OCI-LY7 (cell line): ENCODE results near the gene EBF3. TPM values are rescaled to one million over a fixed set of nuclear protein-coding genes. Genes with fewer than 3 reads are reported as not detected.

ENCODE experiments used
- BruUV-seq: library from RNA; stranded (reverse); fragments of 400-500 nt; replicated peaks from 2 replicates; lab custom pipeline; 2021; lab: Mats Ljungman, UMichigan
- CTCF ChIA-PET: fragments of 300-600 bp; sonication (Branson Sonifier 250); formaldehyde crosslinking; loops from one replicate; lab custom pipeline; 2022; ENCODE audit warnings: antibody characterized with exemption; ENCODE audit not compliant: unreplicated experiment; lab: Charles Lee
- POLR2A ChIA-PET: fragments of 300-600 bp; sonication (Branson Sonifier 250); formaldehyde crosslinking; loops from one replicate; lab custom pipeline; 2022; ENCODE audit warnings: antibody characterized with exemption; lab: Charles Lee
- DNase-seq: peaks from one replicate; pipeline ENCODE4 v3.0.0-alpha.2; 2015; ENCODE audit warnings: low spot score
- H2AFZ ChIP-seq: fragments of 200-600 bp; sonication (generic), shearing (Covaris generic); 2 replicates; pipeline ENCODE4 v1.6.1; 2014; ENCODE audit warnings: mild to moderate bottlenecking, antibody characterized with exemption, low read length, moderate library complexity
- H3K27ac ChIP-seq: fragments of 200-600 bp; sonication (generic); 2 replicates; pipeline ENCODE4 v1.5.1; 2014; ENCODE audit warnings: mixed run types, low read depth, mild to moderate bottlenecking, moderate library complexity, low read length, inconsistent platforms; ENCODE audit not compliant: poor library complexity, severe bottlenecking
- H3K36me3 ChIP-seq: fragments of 200-600 bp; sonication (generic); 2 replicates; pipeline ENCODE4 v1.6.1; 2014; ENCODE audit warnings: mild to moderate bottlenecking, antibody characterized with exemption, low read length, moderate library complexity, mixed read lengths; ENCODE audit not compliant: insufficient read depth
- H3K4me1 ChIP-seq: fragments of 200-600 bp; sonication (generic); 2 replicates; pipeline ENCODE4 v1.5.1; 2014; ENCODE audit warnings: mild to moderate bottlenecking, low read length; ENCODE audit not compliant: insufficient read depth, poor library complexity, severe bottlenecking
- H3K4me2 ChIP-seq: fragments of 200-600 bp; sonication (generic); 2 replicates; pipeline ENCODE4 v1.6.1; 2014; ENCODE audit warnings: mild to moderate bottlenecking, low read length
- H3K4me3 ChIP-seq: fragments of 200-600 bp; sonication (generic); 2 replicates; pipeline ENCODE4 v1.5.1; 2014; ENCODE audit warnings: mild to moderate bottlenecking, low read depth, low read length; ENCODE audit not compliant: poor library complexity, severe bottlenecking
- H3K79me2 ChIP-seq: fragments of 200-600 bp; sonication (generic); 2 replicates; pipeline ENCODE4 v1.6.1; 2016; ENCODE audit warnings: low read depth, mild to moderate bottlenecking, low read length, moderate library complexity, mixed read lengths; ENCODE audit not compliant: insufficient read depth
- H3K9me2 ChIP-seq: fragments of 200-600 bp; sonication (generic); 2 replicates; pipeline ENCODE4 v1.6.1; 2016; ENCODE audit warnings: mild to moderate bottlenecking, low read length, mixed read lengths; ENCODE audit not compliant: insufficient read depth
- H3K9me3 ChIP-seq: fragments of 200-600 bp; sonication (generic); 2 replicates; pipeline ENCODE4 v1.6.1; 2014; ENCODE audit warnings: mild to moderate bottlenecking, mixed run types, low read length, mixed read lengths
- H4K20me1 ChIP-seq: fragments of 200-600 bp; sonication (generic); 2 replicates; pipeline ENCODE4 v1.6.1; 2014; ENCODE audit warnings: mild to moderate bottlenecking, antibody characterized with exemption, low read length, moderate library complexity, mixed read lengths; ENCODE audit not compliant: insufficient read depth
- CTCF ChIP-seq: fragments of 200-600 bp; sonication (generic); conservative IDR thresholded peaks from 2 replicates; pipeline ENCODE4 v1.5.1; 2014; ENCODE audit warnings: mild to moderate bottlenecking, antibody characterized with exemption, low read length, moderate library complexity, mixed read lengths
- EZH2phosphoT487 ChIP-seq: fragments of 200-600 bp; sonication (generic); IDR thresholded peaks from 2 replicates; pipeline ENCODE4 v1.6.1; 2018; ENCODE audit warnings: low read depth, borderline replicate concordance, mild to moderate bottlenecking, mixed run types, antibody characterized with exemption, low read length, moderate library complexity, mixed read lengths
- intact Hi-C: fragments of 100-400 bp; cut with micrococcal nuclease; formaldehyde crosslinking; loops from one replicate; pipeline ENCODE4 v1.10.0; 2022; ENCODE audit not compliant: unreplicated experiment
- total RNA-seq, 2 experiments: library from RNA; depleted of rRNA in 1 of 2; stranded (reverse); fragments of >200 nt in 1 of 2; shearing (Covaris generic) in 1 of 2; gene quantifications; 2 replicates each; pipeline ENCODE4 v1.2.3, GENCODE V29; 2014 to 2022

Gene EBF3
- total RNA-seq, 2 experiments from 2014 or later, result not detected

GRCh38 chr10:129833468-129833950 is 130.6 kb downstream of the EBF3 start:
- Histone ChIP-seq H3K9me3 (no peaks in the 10 kb centered on the region), H3K79me2 (no peaks in the 10 kb centered on the region), H3K4me2 (no peak overlapping the region), H3K4me1 (no peaks in the 10 kb centered on the region), H3K36me3 (no peaks in the 10 kb centered on the region), H3K4me3 (no peak overlapping the region), H3K9me2 (no peaks in the 10 kb centered on the region), H2AFZ (no peak overlapping the region), H3K27ac (no peak overlapping the region), H4K20me1 (no peaks in the 10 kb centered on the region)
- ChIA-PET POLR2A (no interaction called here), CTCF (no interaction called here)
- TF ChIP-seq CTCF, result no peak
- TF ChIP-seq EZH2phosphoT487, result no peak
- BruUV-seq, result no TSS peak
- DNase-seq, result no peak
- intact Hi-C loops, result no loop called here

- no TSS peak for BruUV-seq
- no peaks in the 10 kb centered on the region for H3K36me3 ChIP-seq
- CTCF ChIA-PET, result no interaction called here
Observed at GRCh38 chr10:129832573-129833467, 131.3 kb downstream of the EBF3 start.

More at GRCh38 chr10:129832573-129833467, 131.3 kb downstream of the EBF3 start:
- Histone ChIP-seq H3K79me2 (no peaks in the 10 kb centered on the region), H3K27ac (no peak overlapping the region), H3K9me2 (no peaks in the 10 kb centered on the region), H3K4me1 (no peaks in the 10 kb centered on the region), H4K20me1 (no peaks in the 10 kb centered on the region), H3K4me2 (no peak overlapping the region), H2AFZ (no peak overlapping the region), H3K9me3 (no peaks in the 10 kb centered on the region), H3K4me3 (no peak overlapping the region)
- no peak for TF ChIP-seq CTCF
- TF ChIP-seq EZH2phosphoT487, result no peak
- DNase-seq, result no peak
- POLR2A ChIA-PET, result no interaction called here
- intact Hi-C loops, result no loop called here
